GM10266 (cell line): ENCODE data around the gene CAMSAP1.

Source experiments
- DNase-seq: peaks from one replicate; pipeline ENCODE4 v3.0.0; 2012; ENCODE audit errors: extremely low spot score
- TF ChIP-seq, protein P1 (sequence below): IDR thresholded peaks from 2 replicates; pipeline ENCODE4 v1.5.1; 2012; ENCODE audit warnings: mild to moderate bottlenecking, low read depth; ENCODE audit not compliant: control insufficient read depth, insufficient read depth; ENCODE audit errors: missing control alignments

CAMSAP1 gene

DNA sequence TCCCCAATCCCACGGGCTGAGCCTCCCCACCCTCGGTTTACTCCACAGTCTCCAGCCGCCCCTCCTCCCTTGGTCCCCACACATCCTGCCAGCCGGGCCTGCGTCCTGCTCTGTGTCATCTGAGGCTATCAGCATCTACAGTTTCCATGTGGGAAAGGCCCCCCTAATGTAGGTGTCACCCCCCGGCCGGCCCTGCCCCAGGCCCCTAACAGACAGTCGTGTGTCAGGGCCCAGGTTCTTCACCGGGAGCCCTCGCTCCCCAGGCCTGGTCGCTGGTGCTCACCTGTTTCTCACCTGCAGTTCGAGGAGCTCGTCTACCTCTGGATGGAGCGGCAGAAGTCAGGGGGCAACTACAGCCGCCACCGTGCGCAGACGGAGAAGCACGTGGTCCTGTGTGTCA, 142.6 kb downstream of the CAMSAP1 start:
- TF ChIP-seq, protein P1, sequence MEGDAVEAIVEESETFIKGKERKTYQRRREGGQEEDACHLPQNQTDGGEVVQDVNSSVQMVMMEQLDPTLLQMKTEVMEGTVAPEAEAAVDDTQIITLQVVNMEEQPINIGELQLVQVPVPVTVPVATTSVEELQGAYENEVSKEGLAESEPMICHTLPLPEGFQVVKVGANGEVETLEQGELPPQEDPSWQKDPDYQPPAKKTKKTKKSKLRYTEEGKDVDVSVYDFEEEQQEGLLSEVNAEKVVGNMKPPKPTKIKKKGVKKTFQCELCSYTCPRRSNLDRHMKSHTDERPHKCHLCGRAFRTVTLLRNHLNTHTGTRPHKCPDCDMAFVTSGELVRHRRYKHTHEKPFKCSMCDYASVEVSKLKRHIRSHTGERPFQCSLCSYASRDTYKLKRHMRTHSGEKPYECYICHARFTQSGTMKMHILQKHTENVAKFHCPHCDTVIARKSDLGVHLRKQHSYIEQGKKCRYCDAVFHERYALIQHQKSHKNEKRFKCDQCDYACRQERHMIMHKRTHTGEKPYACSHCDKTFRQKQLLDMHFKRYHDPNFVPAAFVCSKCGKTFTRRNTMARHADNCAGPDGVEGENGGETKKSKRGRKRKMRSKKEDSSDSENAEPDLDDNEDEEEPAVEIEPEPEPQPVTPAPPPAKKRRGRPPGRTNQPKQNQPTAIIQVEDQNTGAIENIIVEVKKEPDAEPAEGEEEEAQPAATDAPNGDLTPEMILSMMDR, result no peak
- DNase-seq, result no peak

DNA sequence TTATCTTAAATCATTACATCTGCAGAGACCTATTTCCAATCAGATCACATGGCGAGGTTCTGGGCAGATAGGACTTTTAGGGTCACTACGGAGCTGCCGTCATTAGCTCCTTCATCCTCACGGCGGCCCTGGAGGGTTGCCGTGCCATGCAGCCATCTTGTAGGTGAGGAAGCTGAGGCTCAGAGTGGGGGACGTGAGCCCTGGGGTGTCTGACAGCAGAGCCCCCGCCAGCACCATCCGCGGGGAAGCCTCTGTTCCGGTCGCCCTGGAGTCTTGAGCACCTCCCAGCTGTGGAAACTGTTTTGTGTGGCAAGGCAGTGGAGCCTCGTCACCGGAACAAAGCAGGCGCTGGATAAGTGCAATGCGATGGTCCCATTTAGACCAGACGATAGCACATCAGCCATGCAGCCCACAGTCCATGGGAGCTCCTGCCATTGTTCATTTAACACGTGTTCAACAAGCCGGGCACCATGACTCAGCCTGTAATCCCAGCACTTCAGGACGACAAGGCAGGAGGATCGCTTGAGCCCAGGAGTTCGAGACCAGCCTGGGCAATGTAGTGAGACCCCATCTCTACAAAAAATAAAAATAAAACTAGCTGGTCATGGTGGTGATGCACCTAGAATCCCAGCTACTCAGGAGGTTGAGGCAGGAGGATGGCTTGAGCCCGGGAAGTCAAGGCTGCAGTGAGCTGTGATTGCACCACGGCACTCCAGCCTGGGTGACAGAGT, 143.5 kb downstream of the CAMSAP1 start:
- TF ChIP-seq, protein P1, result no peak
- no peak for DNase-seq

DNA sequence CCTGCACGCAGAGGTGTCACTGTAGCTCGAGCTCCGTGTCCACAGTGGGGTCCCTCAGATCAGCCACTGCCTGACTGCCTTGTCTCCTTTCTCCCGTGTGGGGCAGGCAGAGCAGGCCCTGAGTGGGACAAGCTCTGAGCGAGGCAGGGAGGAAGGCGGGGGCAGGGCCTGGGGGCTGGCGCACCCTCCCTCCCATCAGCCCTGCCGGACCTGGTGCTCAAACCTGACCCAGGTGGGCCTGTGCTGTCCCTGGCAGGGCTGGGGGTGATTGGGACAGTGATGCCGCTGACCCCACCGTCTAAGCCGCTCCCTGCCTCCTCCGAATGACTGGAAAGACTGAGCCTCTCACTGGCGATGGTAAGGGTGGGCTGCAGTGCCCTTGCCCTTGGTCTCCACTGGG, 144.4 kb downstream of the CAMSAP1 start:
- TF ChIP-seq, protein P1, result no peak
- DNase-seq, result no peak

DNA sequence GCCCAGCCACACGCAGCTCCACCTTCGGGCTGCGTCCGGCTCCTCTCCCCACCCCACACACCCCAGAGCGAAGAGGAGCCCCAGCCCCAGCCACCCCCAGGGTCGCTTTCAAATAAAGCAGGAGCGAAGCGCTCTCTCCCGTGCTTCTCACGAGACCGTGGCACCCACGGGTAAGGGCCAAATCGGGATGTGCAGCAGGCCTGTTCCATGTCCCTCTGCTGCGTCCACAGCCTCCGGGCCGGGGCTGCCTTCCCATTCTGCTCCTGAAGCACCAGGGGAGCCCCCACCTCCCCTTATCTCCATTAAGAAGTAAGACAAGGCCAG, 145.5 kb downstream of the CAMSAP1 start:
- TF ChIP-seq, protein P1, result no peak
- DNase-seq, result no peak

DNA sequence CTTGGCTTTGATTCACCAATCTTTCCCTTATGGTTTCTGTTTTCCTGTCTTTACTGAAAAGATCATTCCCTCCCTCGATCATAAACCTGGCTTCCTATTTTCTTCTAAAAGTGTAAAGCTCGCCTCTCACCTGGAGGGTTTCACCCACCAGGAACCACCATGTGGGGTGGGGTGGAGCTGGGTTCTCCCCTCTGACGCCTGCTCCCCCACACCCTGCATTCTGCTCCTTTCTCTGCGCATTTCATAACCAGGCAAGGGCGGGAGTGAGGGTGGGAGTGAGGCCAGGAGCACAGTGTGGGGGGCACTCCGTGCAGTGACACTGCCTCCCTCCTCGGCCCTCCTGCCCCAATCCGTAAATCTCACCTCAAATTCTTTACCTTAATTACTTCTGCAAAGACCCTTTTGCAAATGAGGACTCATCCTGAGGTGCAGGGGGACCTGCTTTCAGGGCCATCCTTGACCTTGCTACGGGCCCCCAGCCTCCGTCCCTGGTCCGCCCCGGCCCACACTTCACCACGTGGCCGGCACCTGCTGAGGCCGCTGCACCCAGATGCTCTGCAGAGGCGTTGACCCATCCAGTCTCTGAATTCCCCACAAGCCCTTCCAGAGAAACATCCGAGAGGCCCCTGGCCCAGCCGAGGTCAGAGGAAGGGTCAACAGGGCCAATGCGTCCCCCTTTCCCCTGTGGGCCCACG, 146.0 kb downstream of the CAMSAP1 start:
- DNase-seq, result no peak
- TF ChIP-seq, protein P1, result no peak

DNA sequence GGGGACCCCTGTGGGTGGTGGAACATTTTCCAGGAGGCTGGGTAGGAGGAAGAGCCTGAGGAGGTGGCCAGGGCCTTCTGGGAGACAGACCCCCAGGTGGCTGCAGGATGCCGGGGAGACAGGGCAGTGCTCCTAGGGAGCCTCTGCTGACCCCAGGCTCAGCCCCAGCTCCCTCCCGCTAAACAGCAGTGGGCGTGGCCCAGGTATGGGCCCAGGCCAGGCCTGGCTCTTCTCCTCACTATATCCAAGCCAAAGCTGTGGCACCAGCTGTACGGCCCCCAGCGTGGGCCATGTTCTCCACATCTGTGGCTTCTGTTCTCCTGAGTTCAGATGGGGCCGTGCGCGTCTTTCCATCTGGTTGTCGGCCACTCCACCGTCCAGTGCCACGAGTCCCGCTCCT, 146.9 kb downstream of the CAMSAP1 start:
- DNase-seq, result no peak
- TF ChIP-seq, protein P1, result no peak

DNA sequence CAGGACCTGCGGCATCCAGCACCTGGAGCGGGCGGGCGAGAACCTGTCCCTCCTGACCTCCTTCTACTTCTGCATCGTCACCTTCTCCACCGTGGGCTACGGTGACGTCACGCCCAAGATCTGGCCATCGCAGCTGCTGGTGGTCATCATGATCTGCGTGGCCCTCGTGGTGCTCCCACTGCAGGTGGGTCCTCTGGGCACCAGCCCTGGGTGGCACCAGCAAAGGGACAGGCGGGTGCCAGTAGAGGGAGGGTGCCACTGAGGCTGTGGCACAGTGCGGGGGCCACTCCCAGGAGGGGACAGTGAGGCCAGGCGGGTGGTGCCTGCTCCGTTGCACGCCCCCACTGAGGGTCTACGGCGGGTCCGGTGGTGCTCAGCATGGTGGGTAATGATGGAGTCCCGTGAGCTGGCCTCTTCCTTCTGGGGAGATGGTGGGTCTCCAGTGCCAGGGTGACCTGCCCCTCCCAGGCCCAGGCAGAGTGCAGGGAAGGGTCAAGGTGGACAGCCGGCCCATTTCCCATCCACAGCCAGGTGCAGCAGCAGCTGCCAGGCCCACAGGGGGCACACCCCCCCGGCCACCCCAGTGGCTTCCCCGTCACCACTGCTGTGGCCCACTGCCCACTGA, 147.6 kb downstream of the CAMSAP1 start:
- no peak for DNase-seq
- TF ChIP-seq, protein P1, result no peak
